Smooth muscle cell (in vitro differentiated cells): Measurements from ENCODE around the gene HS6ST3. TPM values are rescaled to one million over a fixed set of nuclear protein-coding genes. Genes with fewer than 3 reads are reported as not detected.

Experiments used
- DNase-seq: peaks from one replicate; lab custom pipeline; 2025; ENCODE audit not compliant: unreplicated experiment; lab: John Stamatoyannopoulos, UW
- H2AFZ ChIP-seq: fragments of 200-600 bp; sonication (generic); 2 replicates; pipeline ENCODE4 v1.6.0; 2016; ENCODE audit warnings: antibody characterized with exemption, low read depth, mild to moderate bottlenecking
- H3F3A ChIP-seq: fragments of 200-600 bp; sonication (generic); 2 replicates; pipeline ENCODE4 v1.6.0; 2017; ENCODE audit warnings: antibody characterized with exemption, low read depth
- H3K27ac ChIP-seq: fragments of 200-600 bp; sonication (generic); 2 replicates; pipeline ENCODE4 v1.5.1; 2016; ENCODE audit warnings: low read depth, mild to moderate bottlenecking
- H3K27me3 ChIP-seq: fragments of 200-600 bp; sonication (generic); 2 replicates; pipeline ENCODE4 v1.6.1; 2016; ENCODE audit warnings: low read depth, mild to moderate bottlenecking
- H3K36me3 ChIP-seq: fragments of 200-600 bp; sonication (generic); 2 replicates; pipeline ENCODE4 v1.5.1; 2016; ENCODE audit warnings: low read depth
- H3K4me1 ChIP-seq: fragments of 200-600 bp; sonication (generic); 2 replicates; pipeline ENCODE4 v1.5.1; 2016; ENCODE audit warnings: low read depth
- H3K4me2 ChIP-seq: fragments of 200-600 bp; sonication (generic); 2 replicates; pipeline ENCODE4 v1.6.0; 2016; ENCODE audit warnings: mild to moderate bottlenecking
- H3K4me3 ChIP-seq: fragments of 200-600 bp; sonication (generic); 2 replicates; pipeline ENCODE4 v1.5.1; 2016; ENCODE audit warnings: mild to moderate bottlenecking
- H3K79me2 ChIP-seq: fragments of 200-600 bp; sonication (generic); 2 replicates; pipeline ENCODE4 v1.6.0; 2016; ENCODE audit warnings: low read depth, mild to moderate bottlenecking
- H3K9ac ChIP-seq: fragments of 200-600 bp; sonication (generic); 2 replicates; pipeline ENCODE4 v1.6.0; 2016; ENCODE audit warnings: low read depth
- H3K9me3 ChIP-seq: fragments of 200-600 bp; sonication (generic); replicated peaks from 2 replicates; pipeline ENCODE4 v1.5.1; 2016; ENCODE audit warnings: low read depth
- H4K20me1 ChIP-seq: fragments of 200-600 bp; sonication (generic); 2 replicates; pipeline ENCODE4 v1.6.0; 2016; ENCODE audit warnings: low read depth
- WGBS: methylation state at CpG from one replicate; pipeline ENCODE4 v1.1.7; 2016; ENCODE audit warnings: low lambda C conversion rate; 5-methylcytosine and 5-hydroxymethylcytosine counted together
- polyA plus RNA-seq: library from polyadenylated mRNA; unstranded; fragments of >200 nt; fragmentation: Nextera tagmentation; extraction: Ambion mirVana; gene quantifications from 2 replicates; pipeline ENCODE4 v1.2.1, GENCODE V29; 2016
- total RNA-seq: library from RNA; depleted of rRNA; stranded (reverse); fragments of >200 nt; gene quantifications from 2 replicates; pipeline ENCODE4 v1.2.3, GENCODE V29; 2014
- TF ChIP-seq, protein P1 (sequence below): fragments of 200-600 bp; sonication (generic); IDR thresholded peaks from 2 replicates; pipeline ENCODE4 v1.5.1; 2017; ENCODE audit warnings: borderline replicate concordance, mild to moderate bottlenecking, antibody characterized with exemption; ENCODE audit not compliant: insufficient read depth, poor library complexity, severe bottlenecking

HS6ST3 gene
- total and polyA plus RNA-seq, 2 experiments from 2014 or later, result 0.09 TPM; not detected in 1

DNA sequence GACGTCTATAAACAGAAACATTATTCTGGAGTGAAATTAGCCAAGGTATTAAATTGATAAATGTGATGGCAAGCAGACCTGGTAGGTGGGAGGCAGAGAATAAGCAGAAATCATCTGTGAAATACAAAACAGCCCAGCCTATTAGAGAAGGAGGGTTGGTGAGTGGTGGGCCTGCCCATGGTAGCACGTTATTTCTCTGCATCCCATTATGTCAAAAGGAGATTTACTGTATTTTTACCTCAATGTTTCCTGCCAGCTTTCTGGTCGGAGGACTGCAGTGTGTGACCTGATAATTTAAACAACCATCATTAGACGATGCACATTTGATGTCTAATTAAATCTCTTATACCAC, 703.5 kb downstream of the HS6ST3 start:
- no peaks in the 10 kb centered on the region for H3K27me3 ChIP-seq
- no peaks in the 10 kb centered on the region for H3K4me1 ChIP-seq
- no peak for DNase-seq
- H3K9ac ChIP-seq, result no peak overlapping the region
- H3F3A ChIP-seq, result no peaks in the 10 kb centered on the region
- H3K4me2 ChIP-seq, result no peak overlapping the region
- no peaks in the 10 kb centered on the region for H4K20me1 ChIP-seq
- H3K79me2 ChIP-seq, result no peaks in the 10 kb centered on the region
- H3K36me3 ChIP-seq, result no peaks in the 10 kb centered on the region
- H3K9me3 ChIP-seq, result no peaks in the 10 kb centered on the region
- no peak overlapping the region for H3K27ac ChIP-seq
- TF ChIP-seq, protein P1, sequence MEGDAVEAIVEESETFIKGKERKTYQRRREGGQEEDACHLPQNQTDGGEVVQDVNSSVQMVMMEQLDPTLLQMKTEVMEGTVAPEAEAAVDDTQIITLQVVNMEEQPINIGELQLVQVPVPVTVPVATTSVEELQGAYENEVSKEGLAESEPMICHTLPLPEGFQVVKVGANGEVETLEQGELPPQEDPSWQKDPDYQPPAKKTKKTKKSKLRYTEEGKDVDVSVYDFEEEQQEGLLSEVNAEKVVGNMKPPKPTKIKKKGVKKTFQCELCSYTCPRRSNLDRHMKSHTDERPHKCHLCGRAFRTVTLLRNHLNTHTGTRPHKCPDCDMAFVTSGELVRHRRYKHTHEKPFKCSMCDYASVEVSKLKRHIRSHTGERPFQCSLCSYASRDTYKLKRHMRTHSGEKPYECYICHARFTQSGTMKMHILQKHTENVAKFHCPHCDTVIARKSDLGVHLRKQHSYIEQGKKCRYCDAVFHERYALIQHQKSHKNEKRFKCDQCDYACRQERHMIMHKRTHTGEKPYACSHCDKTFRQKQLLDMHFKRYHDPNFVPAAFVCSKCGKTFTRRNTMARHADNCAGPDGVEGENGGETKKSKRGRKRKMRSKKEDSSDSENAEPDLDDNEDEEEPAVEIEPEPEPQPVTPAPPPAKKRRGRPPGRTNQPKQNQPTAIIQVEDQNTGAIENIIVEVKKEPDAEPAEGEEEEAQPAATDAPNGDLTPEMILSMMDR, result no peak
- H2AFZ ChIP-seq, result no peak overlapping the region
- no peak overlapping the region for H3K4me3 ChIP-seq
- WGBS, result 88% methylated on average over 4 of the region's 4 CpGs

DNA sequence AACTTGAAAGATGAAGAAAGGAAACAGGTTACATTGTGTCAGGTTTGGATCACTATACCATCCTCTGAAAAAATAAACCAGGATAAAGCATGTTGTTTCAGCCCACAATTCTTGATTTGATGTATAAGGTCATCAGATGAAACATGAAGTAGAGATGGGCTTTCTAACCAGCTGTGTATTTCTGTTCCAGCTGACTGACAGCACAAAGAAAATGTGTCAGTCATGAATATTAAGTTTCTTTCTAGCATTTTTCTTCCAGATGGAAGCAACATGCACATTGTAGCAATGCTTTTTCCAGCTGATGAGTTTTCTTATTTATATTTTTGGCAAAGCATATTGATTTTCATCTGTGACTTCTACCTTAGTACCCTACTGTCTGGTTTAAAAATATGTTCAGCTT, 704.8 kb downstream of the HS6ST3 start:
- Histone ChIP-seq H3K4me3 (no peak overlapping the region), H3F3A (no peaks in the 10 kb centered on the region), H3K9me3 (no peaks in the 10 kb centered on the region), H3K27ac (no peak overlapping the region), H3K9ac (no peak overlapping the region), H3K36me3 (no peaks in the 10 kb centered on the region), H3K27me3 (no peaks in the 10 kb centered on the region), H4K20me1 (no peaks in the 10 kb centered on the region), H3K4me2 (no peak overlapping the region), H3K4me1 (no peaks in the 10 kb centered on the region), H3K79me2 (no peaks in the 10 kb centered on the region), H2AFZ (no peak overlapping the region)
- TF ChIP-seq, protein P1, result no peak
- DNase-seq, result no peak

- H3K4me2 ChIP-seq, result no peak overlapping the region
- no peaks in the 10 kb centered on the region for H3K79me2 ChIP-seq
- no peak overlapping the region for H3K27ac ChIP-seq
- H4K20me1 ChIP-seq, result no peaks in the 10 kb centered on the region
- H3K9me3 ChIP-seq, result no peaks in the 10 kb centered on the region
- H3K9ac ChIP-seq, result no peak overlapping the region
- 90% methylated on average over 2 of the region's 2 CpGs for WGBS
- H3K4me1 ChIP-seq, result no peaks in the 10 kb centered on the region
- H3K36me3 ChIP-seq, result no peaks in the 10 kb centered on the region
- H2AFZ ChIP-seq, result no peak overlapping the region
- no peaks in the 10 kb centered on the region for H3K27me3 ChIP-seq
- no peak for DNase-seq
- TF ChIP-seq, protein P1, result no peak
- no peak overlapping the region for H3K4me3 ChIP-seq
- H3F3A ChIP-seq, result no peaks in the 10 kb centered on the region
Observed at GRCh38 chr13:96795670-96796069, 705.8 kb downstream of the HS6ST3 start.

- no peaks in the 10 kb centered on the region for H3F3A ChIP-seq
- DNase-seq, result no peak
- H3K9ac ChIP-seq, result no peak overlapping the region
- no peak overlapping the region for H3K27ac ChIP-seq
- H3K27me3 ChIP-seq, result no peaks in the 10 kb centered on the region
- TF ChIP-seq, protein P1, result no peak
- no peaks in the 10 kb centered on the region for H3K4me1 ChIP-seq
- no peak overlapping the region for H2AFZ ChIP-seq
- no peaks in the 10 kb centered on the region for H3K79me2 ChIP-seq
- H3K9me3 ChIP-seq, result no peaks in the 10 kb centered on the region
- no peaks in the 10 kb centered on the region for H3K36me3 ChIP-seq
- H3K4me3 ChIP-seq, result no peak overlapping the region
- H4K20me1 ChIP-seq, result no peaks in the 10 kb centered on the region
- H3K4me2 ChIP-seq, result no peak overlapping the region
- WGBS, result 86% methylated on average over 2 of the region's 2 CpGs
Observed at GRCh38 chr13:96796091-96796633, 706.3 kb downstream of the HS6ST3 start.
